Panc1 (cell line): ENCODE data around the gene HBG2. TPM values are rescaled to one million over a fixed set of nuclear protein-coding genes. Genes with fewer than 3 reads are reported as not detected.
"Not testable (repeated sequence)": the region's sequence is repeated elsewhere in the genome, so short reads cannot be mapped to it uniquely, and the experiment has no call there.

Experiments used
- ATAC-seq: fragments of 200-7000 bp; cut with Tn5 transposase; 2 replicates; pipeline ENCODE4 v1.9.1; 2020; ENCODE audit warnings: mild to moderate bottlenecking, moderate library complexity
- Bru-seq: library from RNA; stranded (reverse); fragments of 400-500 nt; gene quantifications from one replicate; lab custom pipeline; 2021; lab: Mats Ljungman, UMichigan
- BruChase-seq, 2 experiments: library from RNA; stranded (reverse); fragments of 400-500 nt; gene quantifications; one replicate each; lab custom pipeline; 2021; lab: Mats Ljungman, UMichigan
- BruUV-seq: library from RNA; stranded (reverse); fragments of 400-500 nt; replicated peaks from 2 replicates; lab custom pipeline; 2021; lab: Mats Ljungman, UMichigan
- CTCF ChIA-PET: fragments of 300-600 bp; sonication (Branson Sonifier 250); formaldehyde crosslinking; loops from one replicate; lab custom pipeline; 2022; ENCODE audit warnings: antibody characterized with exemption; lab: Charles Lee
- POLR2A ChIA-PET: fragments of 300-600 bp; sonication (Branson Sonifier 250); formaldehyde crosslinking; loops from one replicate; lab custom pipeline; 2022; ENCODE audit warnings: antibody characterized with exemption; lab: Charles Lee
- DNase-seq: peaks from one replicate; pipeline ENCODE4 v3.0.0-alpha.2; 2010; ENCODE audit warnings: low read depth, low spot score
- H3K27ac ChIP-seq: 2 replicates; pipeline ENCODE4 v1.5.1; 2011; ENCODE audit warnings: mild to moderate bottlenecking, low read length, inconsistent platforms
- H3K27me3 ChIP-seq: fragments of 200-500 bp; sonication (Bioruptor generic); 2 replicates; pipeline ENCODE4 v1.6.0; 2014; ENCODE audit warnings: low read length, inconsistent platforms; ENCODE audit not compliant: control insufficient read depth, insufficient read depth
- H3K36me3 ChIP-seq: fragments of 200-500 bp; sonication (Bioruptor generic); 2 replicates; pipeline ENCODE4 v1.5.1; 2014; ENCODE audit warnings: inconsistent platforms, mild to moderate bottlenecking, low read length, moderate library complexity; ENCODE audit not compliant: control insufficient read depth, insufficient read depth
- H3K4me1 ChIP-seq: 2 replicates; pipeline ENCODE4 v1.5.1; 2011; ENCODE audit warnings: inconsistent platforms, mild to moderate bottlenecking, low read length, moderate library complexity; ENCODE audit not compliant: control insufficient read depth, insufficient read depth
- H3K4me3 ChIP-seq, 2 experiments: 2 replicates each; pipeline ENCODE4 v1.5.1; 2011 to 2012; ENCODE audit warnings: low read depth in 2 of 2, low read length in 2 of 2, mild to moderate bottlenecking in 2 of 2, inconsistent platforms in 1 of 2, moderate library complexity in 1 of 2
- H3K9me3 ChIP-seq: fragments of 200-500 bp; sonication (Bioruptor generic); 2 replicates; pipeline ENCODE4 v1.5.1; 2014; ENCODE audit warnings: low read depth, mild to moderate bottlenecking, inconsistent platforms, low read length, moderate library complexity; ENCODE audit not compliant: control insufficient read depth, insufficient read depth
- CTCF ChIP-seq: fragments of 450-650 bp; IDR thresholded peaks from 2 replicates; pipeline ENCODE4 v1.5.1; 2017; ENCODE audit warnings: mild to moderate bottlenecking
- POLR2AphosphoS5 ChIP-seq: IDR thresholded peaks from 2 replicates; pipeline ENCODE4 v1.6.1; 2012; ENCODE audit warnings: mild to moderate bottlenecking, low read depth, low read length, moderate library complexity
- REST ChIP-seq, 2 experiments: IDR thresholded peaks; 2 replicates each; pipeline ENCODE4 v1.6.1; 2011 to 2012; ENCODE audit warnings: low read depth in 2 of 2, control low read depth in 1 of 2, low read length in 1 of 2, mild to moderate bottlenecking in 1 of 2, moderate library complexity in 1 of 2; ENCODE audit not compliant: insufficient read depth in 1 of 2
- SIN3A ChIP-seq: IDR thresholded peaks from 2 replicates; pipeline ENCODE4 v1.6.1; 2012; ENCODE audit warnings: low read depth, mild to moderate bottlenecking, low read length, moderate library complexity, borderline replicate concordance; ENCODE audit not compliant: insufficient read depth
- TCF7L2 ChIP-seq: IDR thresholded peaks from 2 replicates; pipeline ENCODE4 v1.6.1; 2011; ENCODE audit warnings: mild to moderate bottlenecking, low read depth, low read length, inconsistent platforms
- in situ Hi-C: cut with HindIII; loops from 2 replicates; pipeline ENCODE4 v1.10.0; 2016; ENCODE audit warnings: low sequenced_read_pairs, low pct_unique_long_range_greater_than_20kb
- intact Hi-C: fragments of 100-400 bp; cut with micrococcal nuclease; formaldehyde crosslinking; loops from one replicate; pipeline ENCODE4 v1.10.0; 2022; ENCODE audit not compliant: unreplicated experiment
- long read RNA-seq: library from polyadenylated mRNA; unstranded; transcript quantifications from one replicate; pipeline ENCODE4 v2.0.0, GENCODE V29; 2021; ENCODE audit not compliant: unreplicated experiment
- polyA plus RNA-seq: library from polyadenylated mRNA; unstranded; fragments of >200 nt; gene quantifications from one replicate; pipeline ENCODE4 v1.2.1, GENCODE V29; 2012; ENCODE audit warnings: missing spikeins; ENCODE audit not compliant: insufficient read length
- total RNA-seq: library from RNA; stranded (reverse); gene quantifications from one replicate; pipeline ENCODE4 v1.2.1, GENCODE V29; 2021; ENCODE audit not compliant: unreplicated experiment

The HBG2 gene
- 6.5 TPM for total RNA-seq
- polyA plus RNA-seq: not detected
- not detected for Bru-seq, nascent RNA
- percentile 35 among the genes with signal in this experiment for BruChase-seq, experiment 1, labeled RNA remaining after a 2-hour chase
- BruChase-seq, experiment 2, labeled RNA remaining after a 6-hour chase: not detected
- long read RNA-seq: 0 reads

DNA sequence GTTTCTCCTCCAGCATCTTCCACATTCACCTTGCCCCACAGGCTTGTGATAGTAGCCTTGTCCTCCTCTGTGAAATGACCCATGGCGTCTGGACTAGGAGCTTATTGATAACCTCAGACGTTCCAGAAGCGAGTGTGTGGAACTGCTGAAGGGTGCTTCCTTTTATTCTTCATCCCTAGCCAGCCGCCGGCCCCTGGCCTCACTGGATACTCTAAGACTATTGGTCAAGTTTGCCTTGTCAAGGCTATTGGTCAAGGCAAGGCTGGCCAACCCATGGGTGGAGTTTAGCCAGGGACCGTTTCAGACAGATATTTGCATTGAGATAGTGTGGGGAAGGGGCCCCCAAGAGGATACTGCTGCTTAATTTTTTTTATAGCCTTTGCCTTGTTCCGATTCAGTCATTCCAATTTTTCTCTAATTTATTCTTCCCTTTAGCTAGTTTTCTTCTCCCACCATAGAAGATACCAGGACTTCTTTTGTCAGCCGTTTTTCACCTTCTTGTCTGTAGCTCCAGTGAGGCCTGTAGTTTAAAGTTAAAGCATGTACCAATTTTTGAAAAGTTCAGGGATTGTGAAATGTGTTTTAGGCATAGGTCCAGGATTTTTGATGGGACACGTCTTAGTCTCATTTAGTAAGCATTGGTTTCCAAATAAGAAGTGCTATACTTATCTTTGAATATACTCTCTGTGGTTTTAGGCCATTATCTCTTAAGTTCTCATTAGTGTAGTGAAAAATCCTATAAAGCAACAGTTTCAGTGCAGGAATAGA, at the start of gene HBG2:
TSS of gene HBG2 (minus strand) at position 136 of the 768 bp plus-strand sequence. CDS start at position 83, 53 bp downstream.
- ATAC-seq, CTCF ChIA-PET: not testable (repeated sequence)

DNA sequence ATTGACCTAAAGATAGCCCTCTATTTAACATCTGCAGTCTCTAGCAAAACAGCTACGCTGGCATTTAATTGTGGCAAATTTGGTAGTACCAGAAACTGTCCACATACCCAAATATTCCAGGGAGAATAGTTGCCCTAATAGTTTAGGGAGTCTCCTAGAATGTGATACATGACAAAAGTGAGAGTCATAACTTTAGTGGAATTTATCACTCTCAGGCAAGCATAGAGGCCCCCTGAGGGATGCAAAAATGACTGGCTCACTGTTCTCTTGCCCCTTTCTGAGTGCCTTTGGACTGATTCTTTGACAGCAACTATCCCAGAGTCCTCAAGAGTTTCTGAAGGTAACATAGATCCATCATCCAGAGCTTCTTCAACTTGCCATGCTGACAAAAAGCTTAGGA, 49.5 kb upstream of the HBG2 start:
- BruUV-seq: no TSS peak
- Histone ChIP-seq H3K9me3 (no peaks in the 10 kb centered on the region), H3K4me3 (no peak overlapping the region), H3K4me1 (no peaks in the 10 kb centered on the region), H3K27ac (no peak overlapping the region), H3K27me3 (no peaks in the 10 kb centered on the region), H3K36me3 (no peaks in the 10 kb centered on the region)
- no peak for DNase-seq
- TF ChIP-seq CTCF (no peak), POLR2AphosphoS5 (no peak), SIN3A (no peak), REST (IDR thresholded peaks at IDR 0.05; ENCODE audit: insufficient read depth in 1 of 2, low read depth in 2 of 2, low read length in 1 of 2) (no peak), TCF7L2 (no peak)
- no peak for ATAC-seq
- intact Hi-C loops: no loop called here
- POLR2A ChIA-PET: no interaction called here
- in situ Hi-C loops: no loop called here
- CTCF ChIA-PET: no interaction called here

More for the DNA sequence above, at the start of gene HBG2:
- BruUV-seq, in situ Hi-C loops, H3K9me3 ChIP-seq, H3K27ac ChIP-seq, H3K4me3 ChIP-seq, H3K36me3 ChIP-seq, DNase-seq, H3K4me1 ChIP-seq, intact Hi-C loops, H3K27me3 ChIP-seq: not testable (repeated sequence)
- POLR2A ChIA-PET: interaction anchor here (0.7 kb wide), 1 partner anchor 419 kb away, joined by 6 read pairs; no protein-coding TSS in a partner anchor

GRCh38 chr11:5303626-5304025, 49.0 kb upstream of the HBG2 start:
- no peak for DNase-seq
- Histone ChIP-seq H3K4me3 (no peak overlapping the region), H3K27ac (no peak overlapping the region), H3K36me3 (no peaks in the 10 kb centered on the region), H3K9me3 (no peaks in the 10 kb centered on the region), H3K4me1 (no peaks in the 10 kb centered on the region), H3K27me3 (no peaks in the 10 kb centered on the region)
- intact Hi-C loops: no loop called here
- no peak for TF ChIP-seq REST (IDR thresholded peaks at IDR 0.05; ENCODE audit: insufficient read depth in 1 of 2, low read depth in 2 of 2, low read length in 1 of 2)
- no peak for TF ChIP-seq CTCF
- TF ChIP-seq SIN3A: no peak
- CTCF ChIA-PET: no interaction called here
- ATAC-seq: no peak
- POLR2A ChIA-PET: no interaction called here
- BruUV-seq: no TSS peak
- in situ Hi-C loops: no loop called here
